Suprapubic skin (tissue), 4 donors: Measurements from ENCODE around the gene DCAF15.

Source experiments
- CTCF ChIP-seq, 2 donors: fragments of 200-600 bp in 1 of 2; fragments of 450-650 bp in 1 of 2; sonication (generic) in 1 of 2; IDR thresholded peaks; one replicate each; pipeline ENCODE4 v1.5.1; 2016 to 2019; ENCODE audit warnings: antibody characterized with exemption in 2 of 2, mild to moderate bottlenecking in 1 of 2, moderate library complexity in 1 of 2
- POLR2A ChIP-seq, 2 donors: fragments of 450-650 bp; IDR thresholded peaks; one replicate each; pipeline ENCODE4 v1.6.1; 2017; ENCODE audit warnings: antibody characterized with exemption in 2 of 2, mild to moderate bottlenecking in 2 of 2, moderate library complexity in 2 of 2
- POLR2AphosphoS5 ChIP-seq, 3 donors: sonication (generic); formaldehyde crosslinking; IDR thresholded peaks; one replicate each; pipeline ENCODE4 v1.6.1; 2017; ENCODE audit warnings: antibody characterized with exemption in 3 of 3

- TF ChIP-seq CTCF (IDR thresholded peaks at IDR 0.05) (no peak), POLR2A (IDR thresholded peaks at IDR 0.05) (peak in 1 of 2 donors; percentile 33), POLR2AphosphoS5 (IDR thresholded peaks at IDR 0.05) (peak in 1 of 3 donors; percentile 96)
Observed at GRCh38 chr19:14005349-14006084, 53.2 kb downstream of the DCAF15 start.
